Heart left ventricle (tissue), 13 donors: ENCODE data around the gene SLC35D1.

Source experiments
- CTCF ChIP-seq, 12 donors: fragments of 200-600 bp; sonication (generic) in 4 of 12; IDR thresholded peaks; one replicate each; pipeline versions ENCODE4 v1.5.0 to v1.8.0; 2018 to 2022; ENCODE audit warnings: antibody characterized with exemption in 12 of 12, mild to moderate bottlenecking in 5 of 12
- POLR2A ChIP-seq, 2 donors: fragments of 450-650 bp; IDR thresholded peaks; one replicate each; pipeline ENCODE4 v1.6.1; 2017; ENCODE audit warnings: antibody characterized with exemption in 2 of 2, mild to moderate bottlenecking in 2 of 2, moderate library complexity in 2 of 2
- donor health status: ischemic (EF 13 %, LVEDD 7.1; RV severe dilation, severe dysfunction).
- donor health status: DM: no; HTN: yes; CAD: no.
- donor health status: DM: no; HTN: no; CAD: no.
- donor health status: ischemic (EF 25% LVEDD 6.9; RV normal size, moderate dysfunction).
- donor health status: ischemic (EF 25% LVEDD 5.7; RV mildly dilated, moderate dysfunction).
- donor health status: ischemic (EF 35%, LVEDD 5.7; RV mildly dilated, moderate dysfunction).
- donor health status: nonischemic (EF 11% LVEDD 7.7; RV severe dilation, severe dysfunction).
- donor health status: DM: yes; HTN: yes; CAD: no.
- donor health status: PGD.
- donor health status: ischemic (EF 29% LVEDD 5.4; RV normal size, mild dysfunction).
- donor health status: nonischemic (EF 23%, LVEDD 6.1; RV moderate dilation, normal function).

- TF ChIP-seq CTCF (IDR thresholded peaks at IDR 0.05) (no peak), POLR2A (IDR thresholded peaks at IDR 0.05) (no peak)
Observed at GRCh38 chr1:67031859-67032247, 22.1 kb downstream of the SLC35D1 start.
